Neural cell (in vitro differentiated cells): Measurements from ENCODE around the gene TMEM266.

Experiments used
- CTCF ChIP-seq: fragments of 450-650 bp; IDR thresholded peaks from 2 replicates; pipeline ENCODE4 v1.5.1; 2014; ENCODE audit warnings: antibody characterized with exemption, mild to moderate bottlenecking, moderate library complexity; ENCODE audit not compliant: poor library complexity, severe bottlenecking
- EP300 ChIP-seq: fragments of 450-650 bp; conservative IDR thresholded peaks from 2 replicates; pipeline ENCODE4 v1.6.1; 2014; ENCODE audit warnings: antibody characterized with exemption, mild to moderate bottlenecking, moderate library complexity; ENCODE audit not compliant: poor library complexity, severe bottlenecking
- REST ChIP-seq: IDR thresholded peaks from 2 replicates; pipeline ENCODE4 v1.6.1; 2012; ENCODE audit warnings: borderline replicate concordance
- SMC3 ChIP-seq: fragments of 450-650 bp; conservative IDR thresholded peaks from 2 replicates; pipeline ENCODE4 v1.6.1; 2014; ENCODE audit warnings: antibody characterized with exemption, mild to moderate bottlenecking, moderate library complexity; ENCODE audit not compliant: poor library complexity
- TAF1 ChIP-seq: IDR thresholded peaks from 2 replicates; pipeline ENCODE4 v1.6.1; 2012; ENCODE audit warnings: low read depth

GRCh38 chr15:76236350-76236749 is 176.6 kb downstream of the TMEM266 start:
- TF ChIP-seq CTCF = no peak
- TF ChIP-seq SMC3 = no peak
- no peak for TF ChIP-seq EP300
- TF ChIP-seq TAF1 = no peak
- no peak for TF ChIP-seq REST
